ENCODE results near the gene ALK. TPM values are rescaled to one million over a fixed set of nuclear protein-coding genes. Genes with fewer than 3 reads are reported as not detected.

The ALK gene
- total RNA-seq, 1 experiment from 2014 or later: not detected

- H4K91ac ChIP-seq (ENCODE audit: insufficient read length, low read depth, low read length): no peak overlapping the region
- no peaks in the 10 kb centered on the region; the same call in 1 of the 2 replicates for H3K27me3 Mint-ChIP-seq (ENCODE audit: low read depth)
- no peak overlapping the region for H4K5ac ChIP-seq (ENCODE audit: insufficient read length, low read depth, low read length)
- peaks cover 3 to 7% of the 10 kb centered on the region in 2 experiments for H3K4me1 Mint-ChIP-seq
- no peak overlapping the region for H2AK5ac ChIP-seq (ENCODE audit: insufficient read length, low read length)
- H2AFZ ChIP-seq (ENCODE audit: low read length): no peak overlapping the region
- no peak overlapping the region for H3K27ac ChIP-seq (ENCODE audit: insufficient read length, low read depth, low read length)
- H2BK5ac ChIP-seq (ENCODE audit: insufficient read length, low read length): no peak overlapping the region
- H2BK20ac ChIP-seq (ENCODE audit: low read depth, low read length, poor library complexity, severe bottlenecking): no peak overlapping the region
- TF ChIP-seq CTCF (conservative IDR thresholded peaks at IDR 0.05): no peak
- H4K8ac ChIP-seq (replicated peaks; ENCODE audit: insufficient read length, low read depth, low read length): no peak overlapping the region
- no CpG with 5 or more reads among the region's 1 CpG for WGBS (ENCODE audit: extremely low coverage, insufficient read length, low lambda C conversion rate)
- no peaks in the 10 kb centered on the region for H3K79me2 ChIP-seq (ENCODE audit: insufficient read depth, low read length)
- H3K9me3 Mint-ChIP-seq: no peaks in the 10 kb centered on the region; a peak in 1 of 5 replicates
- H3K4me3 Mint-ChIP-seq: no peak overlapping the region
- DNase-seq: no peak
- no peak overlapping the region for H2BK120ac ChIP-seq (ENCODE audit: low read depth, low read length, poor library complexity, severe bottlenecking)
- no peak overlapping the region for H3K9ac ChIP-seq (ENCODE audit: extremely low read depth, insufficient read length, low read length)
- H3K9me3 ChIP-seq (ENCODE audit: control insufficient read depth, low read depth, low read length): no peaks in the 10 kb centered on the region
- H3K36me3 Mint-ChIP-seq (ENCODE audit: insufficient read depth in 1 of 3, low read depth in 3 of 3): no peaks in the 10 kb centered on the region
- no peak overlapping the region for H3K56ac ChIP-seq (ENCODE audit: insufficient read length, low read depth, low read length)
- no peak overlapping the region for H3K23ac ChIP-seq (ENCODE audit: insufficient read length, low read depth, low read length)
- H2BK15ac ChIP-seq (ENCODE audit: low read depth, low read length): no peak overlapping the region
- H3K18ac ChIP-seq (ENCODE audit: insufficient read length, low read depth, low read length): no peak overlapping the region
- no peak overlapping the region for H3K4ac ChIP-seq (ENCODE audit: low read depth, low read length)
- no peak overlapping the region for H3T11ph ChIP-seq (ENCODE audit: low read length)
- H3K4me1 ChIP-seq (ENCODE audit: insufficient read depth, low read length): no peaks in the 10 kb centered on the region
- H3K27me3 ChIP-seq (ENCODE audit: insufficient read depth, low read length): no peaks in the 10 kb centered on the region
- H3K14ac ChIP-seq (ENCODE audit: insufficient read depth, low read length): no peak overlapping the region
- no peaks in the 10 kb centered on the region for H3K23me2 ChIP-seq (ENCODE audit: insufficient read length, low read depth, low read length, poor library complexity, severe bottlenecking)
- no peaks in the 10 kb centered on the region for H3K79me1 ChIP-seq (ENCODE audit: insufficient read depth, low read depth, low read length, poor library complexity, severe bottlenecking)
- no peak overlapping the region for H2BK12ac ChIP-seq (ENCODE audit: insufficient read length, low read depth, low read length)
- H3K27ac Mint-ChIP-seq: no peak overlapping the region
- no peak overlapping the region for H3K4me2 ChIP-seq (ENCODE audit: insufficient read depth, insufficient read length, low read length)
- H4K20me1 ChIP-seq (ENCODE audit: control insufficient read depth, insufficient read depth, insufficient read length): no peaks in the 10 kb centered on the region
These were observed 388.9 kb downstream of the ALK start for GRCh38 chr2:29532436-29532835.
